Measurements from ENCODE around the gene PAQR7.

PAQR7 gene

GRCh38 chr1:25861316-25862286 is 13.9 kb downstream of the PAQR7 start:
- Histone ChIP-seq H3K4me1 (ENCODE audit: insufficient read depth, low read length, severe bottlenecking) (peaks cover 13% of the 10 kb centered on the region), H3K36me3 (ENCODE audit: insufficient read depth, low read length) (no peaks in the 10 kb centered on the region; the same call in 1 of the 2 replicates), H3K27me3 (ENCODE audit: insufficient read depth, low read length) (no peaks in the 10 kb centered on the region), H3K79me2 (ENCODE audit: insufficient read depth, low read length) (peaks cover 10% of the 10 kb centered on the region), H3K9ac (ENCODE audit: low read length) (no peak overlapping the region), H3K4me3 (ENCODE audit: low read depth, low read length, poor library complexity, severe bottlenecking) (no peak overlapping the region), H3F3A (ENCODE audit: insufficient read depth, low read length) (no peaks in the 10 kb centered on the region), H3K9me2 (ENCODE audit: low read depth, low read length) (no peaks in the 10 kb centered on the region), H3K9me3 (ENCODE audit: low read length) (no peaks in the 10 kb centered on the region), H2AFZ (ENCODE audit: low read length) (no peak overlapping the region), H3K4me2 (ENCODE audit: low read length) (no peak overlapping the region), H3K27ac (ENCODE audit: low read depth, low read length, poor library complexity, severe bottlenecking) (no peak overlapping the region), H4K20me1 (ENCODE audit: insufficient read depth, low read length) (no peaks in the 10 kb centered on the region)
- no peak for TF ChIP-seq EZH2 (IDR thresholded peaks at IDR 0.05; ENCODE audit: borderline replicate concordance, low read length)
- no peak for TF ChIP-seq CTCF (IDR thresholded peaks at IDR 0.05; ENCODE audit: low read length)

GRCh38 chr1:25858906-25859789 is 16.4 kb downstream of the PAQR7 start, which contains the start of gene AUNIP:
AUNIP (minus strand) TSS chr1:25859457; CDS start chr1:25859357, 100 bp downstream.
- Histone ChIP-seq H3F3A (ENCODE audit: insufficient read depth, low read length) (no peaks in the 10 kb centered on the region), H3K27me3 (ENCODE audit: insufficient read depth, low read length) (no peaks in the 10 kb centered on the region), H3K9me3 (ENCODE audit: low read length) (no peaks in the 10 kb centered on the region), H3K4me1 (ENCODE audit: insufficient read depth, low read length, severe bottlenecking) (peaks cover 13% of the 10 kb centered on the region), H2AFZ (ENCODE audit: low read length) (peak within 1 kb of the TSS; percentile 68; the same call in 1 of the 2 replicates), H3K4me3 (ENCODE audit: low read depth, low read length, poor library complexity, severe bottlenecking) (peak within 1 kb of the TSS; percentile 97), H4K20me1 (ENCODE audit: insufficient read depth, low read length) (no peaks in the 10 kb centered on the region), H3K36me3 (ENCODE audit: insufficient read depth, low read length) (no peaks in the 10 kb centered on the region; the same call in 1 of the 2 replicates), H3K4me2 (ENCODE audit: low read length) (peak within 1 kb of the TSS; percentile 100), H3K27ac (ENCODE audit: low read depth, low read length, poor library complexity, severe bottlenecking) (peak within 1 kb of the TSS; percentile 20), H3K9ac (ENCODE audit: low read length) (peak within 1 kb of the TSS; percentile 93), H3K79me2 (ENCODE audit: insufficient read depth, low read length) (peaks cover 14% of the 10 kb centered on the region), H3K9me2 (ENCODE audit: low read depth, low read length) (no peaks in the 10 kb centered on the region)
- TF ChIP-seq CTCF (IDR thresholded peaks at IDR 0.05; ENCODE audit: low read length) (no peak), EZH2 (IDR thresholded peaks at IDR 0.05; ENCODE audit: borderline replicate concordance, low read length) (no peak)

- H3K4me2 ChIP-seq (ENCODE audit: low read length): peak overlapping the region; percentile 100
- no peak overlapping the region for H2AFZ ChIP-seq (ENCODE audit: low read length)
- TF ChIP-seq EZH2 (IDR thresholded peaks at IDR 0.05; ENCODE audit: borderline replicate concordance, low read length) (no peak), CTCF (IDR thresholded peaks at IDR 0.05; ENCODE audit: low read length) (no peak)
- H3K9ac ChIP-seq (ENCODE audit: low read length): peak overlapping the region; percentile 93
- peak overlapping the region; percentile 20 for H3K27ac ChIP-seq (ENCODE audit: low read depth, low read length, poor library complexity, severe bottlenecking)
- no peaks in the 10 kb centered on the region for H3K9me3 ChIP-seq (ENCODE audit: low read length)
- no peaks in the 10 kb centered on the region for H3K27me3 ChIP-seq (ENCODE audit: insufficient read depth, low read length)
- no peaks in the 10 kb centered on the region for H3F3A ChIP-seq (ENCODE audit: insufficient read depth, low read length)
- no peaks in the 10 kb centered on the region for H3K9me2 ChIP-seq (ENCODE audit: low read depth, low read length)
- H3K4me3 ChIP-seq (ENCODE audit: low read depth, low read length, poor library complexity, severe bottlenecking): peak overlapping the region; percentile 97
- H3K79me2 ChIP-seq (ENCODE audit: insufficient read depth, low read length): peaks cover 16% of the 10 kb centered on the region
- H3K36me3 ChIP-seq (ENCODE audit: insufficient read depth, low read length): no peaks in the 10 kb centered on the region; the same call in 1 of the 2 replicates
- no peaks in the 10 kb centered on the region for H4K20me1 ChIP-seq (ENCODE audit: insufficient read depth, low read length)
- peaks cover 13% of the 10 kb centered on the region for H3K4me1 ChIP-seq (ENCODE audit: insufficient read depth, low read length, severe bottlenecking)
Measured at GRCh38 chr1:25858494-25858893, 17.0 kb downstream of the PAQR7 start.

All from OCI-LY1 (cell line).